HG02852 (cell line): ENCODE data around the gene AK9.

Source experiments
- ATAC-seq: cut with Tn5 transposase; IDR thresholded peaks from one replicate; pipeline ENCODE4 v1.9.1; 2021; ENCODE audit warnings: mild to moderate bottlenecking, moderate library complexity; ENCODE audit not compliant: unreplicated experiment

The AK9 gene

GRCh38 chr6:109485266-109485935, 205.6 kb downstream of the AK9 start:
- no peak for ATAC-seq

GRCh38 chr6:109484122-109484521, 206.9 kb downstream of the AK9 start:
- no peak for ATAC-seq

- ATAC-seq, result no peak
Measured at GRCh38 chr6:109483735-109484057, 207.3 kb downstream of the AK9 start.

GRCh38 chr6:109482905-109483734, 207.9 kb downstream of the AK9 start, which contains the start of gene ZBTB24:
ZBTB24 (minus strand) TSS chr6:109483219; CDS start chr6:109482026, 1,193 bp downstream.
- peak; percentile 85 for ATAC-seq

- ATAC-seq, result no peak
Measured at GRCh38 chr6:109480993-109481480, 210.0 kb downstream of the AK9 start.

GRCh38 chr6:109478841-109479624, 212.0 kb downstream of the AK9 start:
- no peak for ATAC-seq

- no peak for ATAC-seq
Measured at GRCh38 chr6:109478222-109478805, 212.7 kb downstream of the AK9 start.

- ATAC-seq, result no peak
Measured at GRCh38 chr6:109477725-109478124, 213.3 kb downstream of the AK9 start.

- no peak for ATAC-seq
Measured at GRCh38 chr6:109477184-109477583, 213.8 kb downstream of the AK9 start.

- ATAC-seq, result no peak
Measured at GRCh38 chr6:109475625-109476024, 215.4 kb downstream of the AK9 start.

- ATAC-seq, result no peak
Measured at GRCh38 chr6:109474995-109475394, 216.0 kb downstream of the AK9 start.

- no peak for ATAC-seq
Measured at GRCh38 chr6:109473120-109473519, 217.9 kb downstream of the AK9 start.

- peak; percentile 71 for ATAC-seq
Measured at GRCh38 chr6:109472132-109472995, 218.6 kb downstream of the AK9 start.

GRCh38 chr6:109471105-109471810, 219.7 kb downstream of the AK9 start:
- ATAC-seq, result no peak

GRCh38 chr6:109469591-109470189, 221.3 kb downstream of the AK9 start:
- ATAC-seq, result no peak

GRCh38 chr6:109467696-109468095, 223.3 kb downstream of the AK9 start:
- no peak for ATAC-seq

- ATAC-seq, result no peak
Measured at GRCh38 chr6:109466212-109466923, 224.6 kb downstream of the AK9 start.

GRCh38 chr6:109465772-109466171, 225.2 kb downstream of the AK9 start:
- no peak for ATAC-seq
